22Rv1 (cell line): Measurements from ENCODE around the gene IBSP.

Experiments used
- CTCF ChIP-seq: fragments of 450-650 bp; IDR thresholded peaks from 2 replicates; pipeline ENCODE4 v1.5.1; 2017; ENCODE audit warnings: mild to moderate bottlenecking
- ZFX ChIP-seq: fragments of 450-650 bp; IDR thresholded peaks from 2 replicates; pipeline ENCODE4 v1.6.1; 2017; ENCODE audit warnings: antibody characterized with exemption, borderline replicate concordance

- TF ChIP-seq CTCF (peak; percentile 85), ZFX (no peak)
Observed at GRCh38 chr4:87838890-87839591, 39.7 kb downstream of the IBSP start.
